CD4-positive, alpha-beta T cell treated with Interferon gamma for 1 hour (primary cell): ENCODE measurements around the gene LPCAT1.

Experiments used
- DNase-seq: peaks from one replicate; pipeline ENCODE4 v3.0.0-alpha.2; 2020

Gene LPCAT1

DNA sequence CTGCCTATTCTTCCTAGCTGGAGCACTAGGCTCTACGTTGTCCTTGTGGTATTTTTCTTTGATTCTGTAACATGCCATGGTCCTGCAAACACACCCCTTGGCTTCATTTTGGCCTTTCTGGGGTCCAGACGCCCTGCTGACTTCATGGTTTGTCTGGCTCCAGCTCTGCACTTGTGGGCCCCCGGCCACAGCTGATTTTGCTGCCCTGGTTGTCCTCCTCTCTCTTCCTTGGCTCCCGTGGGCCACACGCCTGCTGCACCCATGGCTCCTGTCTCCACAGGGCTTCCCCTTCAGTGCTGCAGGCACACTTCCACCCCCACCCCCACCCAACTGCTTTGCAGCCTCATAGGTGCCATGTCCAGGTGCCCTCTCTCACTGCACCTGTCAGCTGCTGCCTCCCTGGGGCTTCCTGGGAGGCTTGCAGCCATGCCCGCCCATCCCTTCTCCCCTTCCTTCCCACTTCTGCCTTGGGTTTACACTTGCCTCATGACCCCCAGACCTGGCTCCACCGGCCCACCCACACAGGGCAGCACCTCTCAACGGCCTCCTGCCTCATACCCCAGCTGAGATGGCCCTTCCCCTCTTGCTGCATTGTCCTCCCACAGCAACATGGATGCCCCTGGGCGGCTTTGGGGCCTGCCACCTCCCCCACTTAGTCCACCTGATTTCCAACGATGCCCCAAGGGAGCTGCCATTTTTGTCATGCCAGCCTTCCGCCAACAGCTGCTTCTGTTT is 104.1 kb downstream of the LPCAT1 start:
- no peak for DNase-seq

- no peak for DNase-seq
Measured at GRCh38 chr5:1418921-1419280, 104.9 kb downstream of the LPCAT1 start.

DNA sequence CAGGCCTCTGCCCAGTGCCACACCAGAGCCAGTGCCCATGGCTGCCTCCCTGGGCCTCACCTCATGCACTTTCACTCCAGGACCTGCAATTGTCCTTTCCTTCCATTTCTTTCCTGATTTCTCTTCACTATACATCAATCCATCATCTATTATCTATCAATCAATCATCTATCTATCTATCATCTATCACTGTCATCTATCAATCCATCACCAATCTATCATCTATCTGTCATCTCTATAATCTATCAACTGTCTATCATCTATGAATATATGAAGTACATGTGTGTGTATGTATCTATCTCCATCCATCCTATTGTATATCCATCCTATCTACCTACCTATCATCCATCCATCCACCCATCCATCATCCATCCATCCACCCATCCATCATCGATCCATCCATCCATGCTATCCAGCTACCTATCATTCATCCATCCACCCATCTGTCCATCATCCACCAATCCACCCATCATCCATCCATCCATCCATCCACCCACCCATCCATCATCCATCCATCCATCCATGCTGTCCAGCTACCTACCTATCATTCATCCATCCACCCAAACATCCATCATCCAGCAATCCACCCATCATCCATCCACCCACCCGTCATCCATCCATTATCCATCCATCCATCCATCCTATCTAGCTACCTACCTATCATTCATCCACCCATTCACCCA is 105.4 kb downstream of the LPCAT1 start:
- no peak for DNase-seq

DNA sequence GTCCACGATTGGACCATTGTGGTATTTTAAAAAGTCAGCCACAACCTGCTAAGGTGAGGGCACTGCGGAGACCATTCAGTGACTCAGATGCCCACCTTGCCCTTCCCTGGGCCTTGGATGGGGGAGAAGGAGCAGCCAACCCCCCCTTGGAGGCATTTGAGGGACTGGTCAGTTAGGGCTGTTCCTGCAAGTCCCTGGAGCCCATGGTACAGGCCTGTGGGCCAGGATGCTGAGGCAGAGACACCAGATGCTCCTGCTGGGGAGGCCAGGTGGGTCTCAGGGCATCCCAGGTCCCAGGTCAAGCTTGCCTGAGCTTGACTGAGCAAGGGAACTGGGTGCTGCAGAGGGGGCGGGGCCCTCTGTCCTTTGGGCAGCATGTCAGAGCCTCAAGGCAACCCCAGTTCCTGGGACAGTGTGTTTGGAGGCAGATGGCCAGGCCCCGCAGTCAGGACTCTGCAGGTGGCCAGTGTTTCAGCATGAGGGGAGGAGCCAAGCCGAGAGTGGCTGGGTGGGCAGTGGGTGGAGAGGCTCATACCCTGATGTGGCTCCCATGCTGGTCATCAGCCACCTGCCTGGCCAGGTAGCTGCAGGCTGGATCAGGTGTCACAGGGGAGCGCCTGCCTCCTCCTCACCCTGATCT is 106.1 kb downstream of the LPCAT1 start:
- DNase-seq: no peak

DNA sequence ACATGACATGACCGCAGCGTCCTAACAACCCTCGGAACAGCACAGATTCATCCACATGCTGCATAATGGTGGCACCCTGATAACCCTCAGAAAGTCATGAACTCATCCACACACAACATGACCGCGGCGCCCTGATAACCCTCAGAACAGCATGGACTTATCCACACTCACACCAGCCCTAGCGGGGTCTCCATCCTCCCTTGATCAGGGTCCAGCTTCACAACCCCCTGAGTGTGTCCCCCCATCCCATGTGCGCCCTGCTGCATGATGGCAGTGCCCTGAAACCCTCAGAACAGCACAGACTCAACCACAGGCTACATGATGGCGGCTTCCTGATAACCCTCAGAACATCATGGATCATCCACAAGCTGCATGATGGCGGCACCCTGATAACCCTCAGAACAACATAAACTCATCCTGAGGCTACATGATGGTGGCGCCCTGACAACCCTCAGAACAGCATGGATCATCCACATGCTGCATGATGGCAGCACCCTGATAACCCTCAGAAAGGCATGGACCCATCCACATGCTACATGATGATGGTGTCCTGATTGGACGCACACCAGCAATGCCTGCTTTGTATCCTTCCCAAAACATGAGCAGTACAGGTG is 106.8 kb downstream of the LPCAT1 start:
- DNase-seq: no peak

- no peak for DNase-seq
Measured at GRCh38 chr5:1415626-1416360, 108.0 kb downstream of the LPCAT1 start.

DNA sequence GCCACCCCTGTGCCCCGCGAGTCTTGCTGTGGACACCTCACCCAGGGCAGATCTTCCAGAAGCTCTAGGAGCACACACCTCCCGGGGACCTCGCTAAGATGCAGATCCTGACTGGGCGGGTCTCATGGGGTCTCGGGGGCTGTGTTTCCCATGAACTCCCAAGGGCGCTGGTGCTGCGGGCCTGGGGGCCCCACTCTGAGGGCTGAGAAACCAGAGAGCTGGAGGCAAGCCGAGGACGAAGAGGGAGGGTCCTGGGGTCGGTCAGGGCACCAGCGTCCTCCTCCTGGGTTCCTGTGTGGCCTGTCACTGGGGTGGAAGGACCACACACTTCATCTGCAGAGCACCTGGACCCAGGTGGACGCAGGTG is 108.7 kb downstream of the LPCAT1 start:
- DNase-seq: no peak

GRCh38 chr5:1414311-1415058 is 109.3 kb downstream of the LPCAT1 start:
- no peak for DNase-seq

DNA sequence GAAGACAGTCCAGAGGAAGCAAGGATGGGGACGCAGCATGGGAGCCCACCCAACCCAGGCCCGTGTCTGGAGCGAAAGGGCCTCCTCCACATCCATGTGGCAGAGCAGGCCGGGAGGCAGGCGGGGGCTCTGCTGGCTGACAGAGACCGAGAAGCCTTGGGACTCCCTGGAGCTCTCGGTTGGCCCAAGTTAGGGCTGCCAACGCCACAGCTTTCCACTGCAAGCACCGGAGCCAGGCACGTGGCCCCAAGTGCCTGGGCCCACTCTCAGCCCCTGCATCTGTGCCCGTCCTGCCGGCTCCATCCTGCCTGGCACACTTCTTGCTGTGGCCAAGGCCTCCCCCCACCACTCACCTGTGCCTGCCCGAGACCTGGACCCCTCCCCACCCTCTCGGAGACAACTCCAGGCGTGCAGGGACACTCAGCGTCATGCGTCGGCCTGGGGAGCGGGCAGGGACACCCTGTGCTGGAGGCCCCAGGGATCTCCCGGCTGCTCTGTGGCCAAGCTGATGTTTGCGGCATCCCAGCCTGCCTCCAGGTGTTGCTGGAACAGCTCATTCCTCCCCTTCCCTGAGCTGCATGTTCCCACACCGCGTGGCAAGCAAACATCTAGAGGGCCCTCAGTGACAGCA is 110.0 kb downstream of the LPCAT1 start:
- no peak for DNase-seq

GRCh38 chr5:1413211-1413610 is 110.5 kb downstream of the LPCAT1 start:
- DNase-seq: no peak

GRCh38 chr5:1412621-1413020 is 111.1 kb downstream of the LPCAT1 start:
- DNase-seq: no peak

- DNase-seq: no peak
Measured at GRCh38 chr5:1412163-1412562, 111.6 kb downstream of the LPCAT1 start.
